ENCODE measurements around the gene TMPRSS11A.

GRCh38 chr4:67861513-67861912, 101.8 kb downstream of the TMPRSS11A start:
- no peak for TF ChIP-seq CTCF (IDR thresholded peaks at IDR 0.05 in 4 of 5, conservative IDR thresholded peaks at IDR 0.05 in 1 of 5)
- TF ChIP-seq POLR2A (IDR thresholded peaks at IDR 0.05) = no peak

Measured in gastrocnemius medialis (tissue), 4 donors.